ENCODE data around the gene DNAJB14.

DNAJB14 gene

GRCh38 chr4:99863804-99864203, 82.6 kb downstream of the DNAJB14 start:
- no peak for DNase-seq (ENCODE audit: low spot score)

GRCh38 chr4:99861120-99861905, 85.1 kb downstream of the DNAJB14 start:
- DNase-seq (ENCODE audit: low spot score): no peak

- no peak for DNase-seq (ENCODE audit: low spot score)
These were observed 85.9 kb downstream of the DNAJB14 start for GRCh38 chr4:99860521-99860920.

- no peak for DNase-seq (ENCODE audit: low spot score)
These were observed 86.8 kb downstream of the DNAJB14 start for GRCh38 chr4:99859618-99860017.

- DNase-seq (ENCODE audit: low spot score): no peak
These were observed 89.1 kb downstream of the DNAJB14 start for GRCh38 chr4:99857307-99857706.

GRCh38 chr4:99856166-99856565, 90.3 kb downstream of the DNAJB14 start:
- peak; percentile 28 for DNase-seq (ENCODE audit: low spot score)

- peak; percentile 28 for DNase-seq (ENCODE audit: low spot score)
These were observed 90.7 kb downstream of the DNAJB14 start for GRCh38 chr4:99855678-99856077.

GRCh38 chr4:99853999-99854398, 92.4 kb downstream of the DNAJB14 start:
- DNase-seq (ENCODE audit: low spot score): no peak

- DNase-seq (ENCODE audit: low spot score): no peak
These were observed 93.2 kb downstream of the DNAJB14 start for GRCh38 chr4:99853190-99853589.

- no peak for DNase-seq (ENCODE audit: low spot score)
These were observed 94.1 kb downstream of the DNAJB14 start for GRCh38 chr4:99852199-99852749.

GRCh38 chr4:99848591-99849001, 97.8 kb downstream of the DNAJB14 start:
- no peak for DNase-seq (ENCODE audit: low spot score)

GRCh38 chr4:99847362-99847976, 98.9 kb downstream of the DNAJB14 start:
- DNase-seq (ENCODE audit: low spot score): peak; percentile 22

- no peak for DNase-seq (ENCODE audit: low spot score)
These were observed 99.5 kb downstream of the DNAJB14 start for GRCh38 chr4:99846891-99847290.

Measured in CD4-positive, alpha-beta T cell treated with Interleukin-15 for 4 hours (primary cell).